GM06990 (cell line): Measurements from ENCODE around the gene LRATD1.

Source experiments
- DNase-seq: peaks from one replicate; pipeline ENCODE4 v3.0.0-alpha.2; 2011; ENCODE audit not compliant: insufficient read length; ENCODE audit errors: extremely low read depth
- H3K27me3 ChIP-seq: replicated peaks from 2 replicates; pipeline ENCODE4 v1.6.0; 2011; ENCODE audit warnings: low read length; ENCODE audit not compliant: control insufficient read depth, insufficient read depth
- H3K36me3 ChIP-seq: 2 replicates; pipeline ENCODE4 v1.5.1; 2011; ENCODE audit warnings: low read length; ENCODE audit not compliant: control insufficient read depth, insufficient read depth
- H3K4me3 ChIP-seq: replicated peaks from 2 replicates; pipeline ENCODE4 v1.5.1; 2011; ENCODE audit warnings: low read depth, mild to moderate bottlenecking, control low read depth, low read length
- CTCF ChIP-seq: IDR thresholded peaks from 2 replicates; pipeline ENCODE4 v1.5.1; 2011; ENCODE audit warnings: low read length, control low read depth, mild to moderate bottlenecking, inconsistent platforms; ENCODE audit not compliant: insufficient read depth, poor library complexity, severe bottlenecking

LRATD1 gene

GRCh38 chr2:14632133-14632936, at the start of gene LRATD1:
TSS of gene LRATD1 (plus strand) at chr2:14632717. CDS start at chr2:14633980, 1,263 bp downstream.
- TF ChIP-seq CTCF, result no peak
- no peak within 1 kb of the TSS for H3K4me3 ChIP-seq
- DNase-seq, result no peak
- no peaks in the 10 kb centered on the region for H3K36me3 ChIP-seq
- peaks cover 3% of the 10 kb centered on the region; the same call in 1 of the 2 replicates for H3K27me3 ChIP-seq

- no peak for DNase-seq
- Histone ChIP-seq H3K4me3 (no peak overlapping the region), H3K27me3 (no peaks in the 10 kb centered on the region), H3K36me3 (no peaks in the 10 kb centered on the region)
- no peak for TF ChIP-seq CTCF
Measured at GRCh38 chr2:14583059-14583458, 49.5 kb upstream of the LRATD1 start.

GRCh38 chr2:14583802-14584201, 48.7 kb upstream of the LRATD1 start:
- no peak for DNase-seq
- H3K4me3 ChIP-seq, result no peak overlapping the region
- no peak for TF ChIP-seq CTCF
- no peaks in the 10 kb centered on the region for H3K36me3 ChIP-seq
- H3K27me3 ChIP-seq, result no peaks in the 10 kb centered on the region

GRCh38 chr2:14587119-14587518, 45.4 kb upstream of the LRATD1 start:
- no peak for TF ChIP-seq CTCF
- no peaks in the 10 kb centered on the region for H3K36me3 ChIP-seq
- no peak for DNase-seq
- no peak overlapping the region for H3K4me3 ChIP-seq
- H3K27me3 ChIP-seq, result no peaks in the 10 kb centered on the region

- no peak for DNase-seq
- Histone ChIP-seq H3K36me3 (no peaks in the 10 kb centered on the region), H3K27me3 (no peaks in the 10 kb centered on the region), H3K4me3 (no peak overlapping the region)
- no peak for TF ChIP-seq CTCF
Measured at GRCh38 chr2:14601156-14601770, 31.3 kb upstream of the LRATD1 start.

- no peak overlapping the region for H3K4me3 ChIP-seq
- H3K27me3 ChIP-seq, result no peaks in the 10 kb centered on the region
- no peak for DNase-seq
- TF ChIP-seq CTCF, result no peak
- H3K36me3 ChIP-seq, result no peaks in the 10 kb centered on the region
Measured at GRCh38 chr2:14602309-14602708, 30.2 kb upstream of the LRATD1 start.
